Mesothelial cell of epicardium (in vitro differentiated cells): ENCODE measurements around the gene IPO13. TPM values are rescaled to one million over a fixed set of nuclear protein-coding genes. Genes with fewer than 3 reads are reported as not detected.
A peak's percentile ranks its signal among the peaks of the same experiment; 100 is the strongest.

ENCODE experiments used
- DNase-seq, 2 experiments: peaks; one replicate each; pipeline ENCODE4 v3.0.0; 2021; ENCODE audit warnings: low spot score in 2 of 2; ENCODE audit not compliant: unreplicated experiment in 2 of 2
- H3K27ac Mint-ChIP-seq: 2 replicates; pipeline ENCODE4 v1.8.0; 2021; ENCODE audit warnings: mixed read lengths
- H3K27me3 Mint-ChIP-seq: 2 replicates; pipeline ENCODE4 v1.8.0; 2021; ENCODE audit warnings: low read depth, mixed read lengths
- H3K36me3 Mint-ChIP-seq: 2 replicates; pipeline ENCODE4 v1.8.0; 2021; ENCODE audit warnings: mixed read lengths
- H3K4me1 Mint-ChIP-seq: 2 replicates; pipeline ENCODE4 v1.8.0; 2021; ENCODE audit warnings: mixed read lengths
- H3K4me3 Mint-ChIP-seq: 2 replicates; pipeline ENCODE4 v1.8.0; 2021; ENCODE audit warnings: mild to moderate bottlenecking, moderate library complexity, mixed read lengths
- H3K9me3 Mint-ChIP-seq: 2 replicates; pipeline ENCODE4 v1.8.0; 2021; ENCODE audit warnings: mixed read lengths
- total RNA-seq: library from RNA; stranded (reverse); gene quantifications from 3 replicates; pipeline ENCODE4 v1.2.1, GENCODE V29; 2021
- TF ChIP-seq, protein P1 (sequence below): fragments of 200-600 bp; sonication (generic); IDR thresholded peaks from one replicate; pipeline ENCODE4 v1.5.0; 2021; ENCODE audit warnings: antibody characterized with exemption; ENCODE audit not compliant: unreplicated experiment

The IPO13 gene
- total RNA-seq, 1 donor from 2014 or later: 26.4 TPM

- H3K27ac Mint-ChIP-seq: peak overlapping the region; percentile 93
- peaks cover 56% of the 10 kb centered on the region for H3K4me1 Mint-ChIP-seq
- H3K9me3 Mint-ChIP-seq: no peaks in the 10 kb centered on the region
Measured at GRCh38 chr1:43973981-43974442, 27.3 kb downstream of the IPO13 start.

DNA sequence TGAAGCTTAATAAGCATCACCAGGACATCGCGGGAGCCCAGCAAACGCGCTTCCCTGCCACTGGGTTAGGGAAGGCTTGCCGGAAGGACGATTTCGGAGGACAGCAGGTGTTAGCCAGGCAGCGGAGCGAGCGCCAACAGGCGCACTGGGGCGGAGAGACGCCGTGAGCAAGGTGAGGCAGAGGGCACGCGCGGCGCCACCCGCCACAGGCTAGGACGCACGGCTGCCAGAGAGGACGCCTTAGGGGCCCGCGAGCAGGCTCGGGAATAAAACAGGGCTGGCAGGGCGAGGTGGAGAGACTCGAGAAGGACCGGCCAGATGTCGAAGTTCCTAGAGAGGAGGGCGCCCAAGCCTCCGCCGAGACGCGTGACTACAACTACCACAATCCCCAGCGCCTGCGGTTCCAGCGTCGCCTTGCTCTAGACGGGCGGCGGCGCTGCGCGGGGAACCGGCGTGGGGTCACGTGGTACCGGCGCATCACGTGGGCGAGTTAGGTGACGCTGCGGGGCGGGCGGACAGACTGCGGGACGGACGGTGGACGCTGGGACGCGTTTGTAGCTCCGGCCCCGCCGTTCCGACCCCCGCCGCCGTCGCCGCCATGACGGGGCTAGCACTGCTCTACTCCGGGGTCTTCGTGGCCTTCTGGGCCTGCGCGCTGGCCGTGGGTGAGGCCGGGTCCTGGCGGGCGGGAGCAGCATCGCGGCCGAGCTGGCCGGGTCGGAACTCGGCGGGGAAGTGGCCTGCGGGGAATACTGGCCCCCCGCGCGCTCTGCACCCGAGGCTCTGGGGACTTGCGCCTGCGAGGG is 27.9 kb downstream of the IPO13 start, which contains the start of gene ATP6V0B:
TSS of gene ATP6V0B (plus strand) at position 518 of the 806 bp plus-strand sequence. CDS start at position 599, 81 bp downstream.
- peak; percentile 94 to 95 for DNase-seq
- H3K27me3 Mint-ChIP-seq: no peaks in the 10 kb centered on the region
- H3K4me1 Mint-ChIP-seq: peaks cover 54% of the 10 kb centered on the region
- no peaks in the 10 kb centered on the region for H3K9me3 Mint-ChIP-seq
- H3K27ac Mint-ChIP-seq: peak within 1 kb of the TSS; percentile 93
- H3K36me3 Mint-ChIP-seq: peaks cover 13% of the 10 kb centered on the region
- H3K4me3 Mint-ChIP-seq: peak within 1 kb of the TSS; percentile 89
- TF ChIP-seq, protein P1, sequence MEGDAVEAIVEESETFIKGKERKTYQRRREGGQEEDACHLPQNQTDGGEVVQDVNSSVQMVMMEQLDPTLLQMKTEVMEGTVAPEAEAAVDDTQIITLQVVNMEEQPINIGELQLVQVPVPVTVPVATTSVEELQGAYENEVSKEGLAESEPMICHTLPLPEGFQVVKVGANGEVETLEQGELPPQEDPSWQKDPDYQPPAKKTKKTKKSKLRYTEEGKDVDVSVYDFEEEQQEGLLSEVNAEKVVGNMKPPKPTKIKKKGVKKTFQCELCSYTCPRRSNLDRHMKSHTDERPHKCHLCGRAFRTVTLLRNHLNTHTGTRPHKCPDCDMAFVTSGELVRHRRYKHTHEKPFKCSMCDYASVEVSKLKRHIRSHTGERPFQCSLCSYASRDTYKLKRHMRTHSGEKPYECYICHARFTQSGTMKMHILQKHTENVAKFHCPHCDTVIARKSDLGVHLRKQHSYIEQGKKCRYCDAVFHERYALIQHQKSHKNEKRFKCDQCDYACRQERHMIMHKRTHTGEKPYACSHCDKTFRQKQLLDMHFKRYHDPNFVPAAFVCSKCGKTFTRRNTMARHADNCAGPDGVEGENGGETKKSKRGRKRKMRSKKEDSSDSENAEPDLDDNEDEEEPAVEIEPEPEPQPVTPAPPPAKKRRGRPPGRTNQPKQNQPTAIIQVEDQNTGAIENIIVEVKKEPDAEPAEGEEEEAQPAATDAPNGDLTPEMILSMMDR: no peak

More at GRCh38 chr1:43973981-43974442, 27.3 kb downstream of the IPO13 start:
- H3K27me3 Mint-ChIP-seq: no peaks in the 10 kb centered on the region
- peak overlapping the region; percentile 89 for H3K4me3 Mint-ChIP-seq
- TF ChIP-seq, protein P1: no peak
- peaks cover 13% of the 10 kb centered on the region for H3K36me3 Mint-ChIP-seq
- DNase-seq: no peak

- no peaks in the 10 kb centered on the region for H3K9me3 Mint-ChIP-seq
- H3K4me1 Mint-ChIP-seq: peaks cover 55% of the 10 kb centered on the region
- peak overlapping the region; percentile 82 for H3K27ac Mint-ChIP-seq
- H3K36me3 Mint-ChIP-seq: peaks cover 13% of the 10 kb centered on the region
- TF ChIP-seq, protein P1: no peak
- no peaks in the 10 kb centered on the region for H3K27me3 Mint-ChIP-seq
- DNase-seq: no peak
- peak overlapping the region; percentile 89 for H3K4me3 Mint-ChIP-seq
Measured at GRCh38 chr1:43975249-43975961, 28.7 kb downstream of the IPO13 start.

- no peak for DNase-seq
- TF ChIP-seq, protein P1: no peak
- Mint-ChIP-seq H3K9me3 (no peaks in the 10 kb centered on the region), H3K27ac (peak overlapping the region; percentile 70), H3K27me3 (no peaks in the 10 kb centered on the region), H3K4me3 (peak overlapping the region; percentile 89), H3K4me1 (peaks cover 54% of the 10 kb centered on the region), H3K36me3 (peaks cover 13% of the 10 kb centered on the region)
Measured at GRCh38 chr1:43976045-43976444, 29.3 kb downstream of the IPO13 start.

GRCh38 chr1:43976890-43977289 is 30.1 kb downstream of the IPO13 start:
- peaks cover 13% of the 10 kb centered on the region for H3K36me3 Mint-ChIP-seq
- no peak overlapping the region for H3K27ac Mint-ChIP-seq
- H3K4me1 Mint-ChIP-seq: peaks cover 52% of the 10 kb centered on the region
- no peaks in the 10 kb centered on the region for H3K27me3 Mint-ChIP-seq
- H3K9me3 Mint-ChIP-seq: no peaks in the 10 kb centered on the region
- H3K4me3 Mint-ChIP-seq: peak overlapping the region; percentile 89
- no peak for DNase-seq
- TF ChIP-seq, protein P1: no peak
